Upper lobe of left lung (tissue), 4 donors: ENCODE data around the gene ERN1.

Experiments used
- POLR2A ChIP-seq, 4 donors: fragments of 450-650 bp; IDR thresholded peaks; one replicate each; pipeline ENCODE4 v1.5.1; 2016 to 2017; ENCODE audit warnings: antibody characterized with exemption in 4 of 4, mild to moderate bottlenecking in 2 of 4
- TF ChIP-seq, protein P1 (sequence below), 6 experiments: fragments of 450-650 bp in 4 of 6; fragments of 200-600 bp in 2 of 6; sonication (generic) in 2 of 6; IDR thresholded peaks; one replicate each; pipeline ENCODE4 v1.5.1; 2016 to 2019; ENCODE audit warnings: antibody characterized with exemption in 6 of 6

- TF ChIP-seq, protein P1, sequence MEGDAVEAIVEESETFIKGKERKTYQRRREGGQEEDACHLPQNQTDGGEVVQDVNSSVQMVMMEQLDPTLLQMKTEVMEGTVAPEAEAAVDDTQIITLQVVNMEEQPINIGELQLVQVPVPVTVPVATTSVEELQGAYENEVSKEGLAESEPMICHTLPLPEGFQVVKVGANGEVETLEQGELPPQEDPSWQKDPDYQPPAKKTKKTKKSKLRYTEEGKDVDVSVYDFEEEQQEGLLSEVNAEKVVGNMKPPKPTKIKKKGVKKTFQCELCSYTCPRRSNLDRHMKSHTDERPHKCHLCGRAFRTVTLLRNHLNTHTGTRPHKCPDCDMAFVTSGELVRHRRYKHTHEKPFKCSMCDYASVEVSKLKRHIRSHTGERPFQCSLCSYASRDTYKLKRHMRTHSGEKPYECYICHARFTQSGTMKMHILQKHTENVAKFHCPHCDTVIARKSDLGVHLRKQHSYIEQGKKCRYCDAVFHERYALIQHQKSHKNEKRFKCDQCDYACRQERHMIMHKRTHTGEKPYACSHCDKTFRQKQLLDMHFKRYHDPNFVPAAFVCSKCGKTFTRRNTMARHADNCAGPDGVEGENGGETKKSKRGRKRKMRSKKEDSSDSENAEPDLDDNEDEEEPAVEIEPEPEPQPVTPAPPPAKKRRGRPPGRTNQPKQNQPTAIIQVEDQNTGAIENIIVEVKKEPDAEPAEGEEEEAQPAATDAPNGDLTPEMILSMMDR (IDR thresholded peaks at IDR 0.05), result no peak
- no peak for TF ChIP-seq POLR2A (IDR thresholded peaks at IDR 0.05)
Observed at GRCh38 chr17:64110379-64111152, 19.4 kb downstream of the ERN1 start.
